Lung (tissue), 12 donors: ENCODE results near the gene PI16. TPM values are rescaled to one million over a fixed set of nuclear protein-coding genes. Genes with fewer than 3 reads are reported as not detected.

ENCODE experiments used
- ATAC-seq: fragments of 200-7000 bp; cut with Tn5 transposase; one replicate; pipeline ENCODE4 v1.9.1; 2020; ENCODE audit warnings: moderate number of reproducible peaks; ENCODE audit not compliant: insufficient read depth, low FRiP score
- DNase-seq, 3 donors: peaks; one replicate each; pipeline ENCODE4 v3.0.0-alpha.2; 2013 to 2017
- H3K27ac ChIP-seq, 2 donors: one replicate each; pipeline ENCODE4 v1.5.1; 2013; ENCODE audit warnings: mild to moderate bottlenecking in 2 of 2, moderate library complexity in 2 of 2, control low read depth in 1 of 2, inconsistent platforms in 1 of 2, low read depth in 1 of 2, low read length in 1 of 2
- H3K27me3 ChIP-seq, 3 donors: one replicate each; pipeline ENCODE4 v1.5.1; 2013; ENCODE audit warnings: low read length in 2 of 3; ENCODE audit not compliant: control insufficient read depth in 3 of 3, insufficient read depth in 3 of 3
- H3K36me3 ChIP-seq, 4 donors: one replicate each; pipeline ENCODE4 v1.5.1; 2013; ENCODE audit warnings: low read length in 4 of 4, mild to moderate bottlenecking in 1 of 4, moderate library complexity in 1 of 4; ENCODE audit not compliant: control insufficient read depth in 4 of 4, insufficient read depth in 4 of 4
- H3K4me1 ChIP-seq, 5 donors: one replicate each; pipeline ENCODE4 v1.5.1; 2013; ENCODE audit warnings: low read length in 5 of 5, mild to moderate bottlenecking in 2 of 5, moderate library complexity in 1 of 5; ENCODE audit not compliant: control insufficient read depth in 5 of 5, insufficient read depth in 5 of 5
- H3K4me3 ChIP-seq: one replicate; pipeline ENCODE4 v1.5.1; 2013; ENCODE audit warnings: mild to moderate bottlenecking, control low read depth, moderate library complexity
- H3K9ac ChIP-seq, 2 donors: one replicate each; pipeline ENCODE4 v1.5.1; 2013; ENCODE audit warnings: low read length in 2 of 2, control low read depth in 1 of 2; ENCODE audit not compliant: insufficient read depth in 1 of 2
- H3K9me3 ChIP-seq, 4 donors: one replicate each; pipeline ENCODE4 v1.5.1; 2013; ENCODE audit warnings: low read length in 3 of 4, mild to moderate bottlenecking in 1 of 4, moderate library complexity in 1 of 4; ENCODE audit not compliant: control insufficient read depth in 4 of 4, insufficient read depth in 3 of 4
- CTCF ChIP-seq: IDR thresholded peaks from 2 replicates; pipeline ENCODE4 v1.5.1; 2012; ENCODE audit warnings: mild to moderate bottlenecking; ENCODE audit errors: control extremely low read depth, extremely low read depth
- WGBS, 2 donors: extraction: QIAGEN DNeasy Blood & Tissue Kit; methylation state at CpG; one replicate each; pipeline ENCODE4 v1.1.7; 2013; 5-methylcytosine and 5-hydroxymethylcytosine counted together
- polyA plus RNA-seq, 2 donors: library from polyadenylated mRNA; stranded (reverse); fragments of 200-250 nt; gene quantifications; one replicate each; pipeline ENCODE4 v1.2.1, GENCODE V29; 2013
- total RNA-seq, 2 donors: library from RNA; depleted of rRNA in 1 of 2; stranded (reverse); fragments of >200 nt in 1 of 2; gene quantifications; one replicate each; pipeline ENCODE4 v1.2.1, GENCODE V29; 2014 to 2021
- donor health status: control.
- donor health status: control.
- donor health status: Bipolar disorder and iron deficiency.
- donor health status: healthy.
- donor health status: DM: yes; HTN: yes; CAD: no.

The PI16 gene
- total and polyA plus RNA-seq, 4 donors = 0.60 to 4.3 (median 2.8) TPM

- DNase-seq (no peak), ATAC-seq (no peak)
- TF ChIP-seq CTCF = no peak
- Histone ChIP-seq H3K4me3 (no peak overlapping the region), H3K27me3 (no peaks in the 10 kb centered on the region), H3K27ac (no peak overlapping the region), H3K36me3 (no peaks in the 10 kb centered on the region), H3K9ac (no peak overlapping the region), H3K4me1 (peaks cover 0 to 6% (median 0%) of the 10 kb centered on the region in 5 donors), H3K9me3 (no peaks in the 10 kb centered on the region)
- 86 to 95% methylated on average over 9 of the region's 9 CpGs for WGBS, 2 donors
Measured at GRCh38 chr6:36957773-36958271, 3.3 kb downstream of the PI16 start.

- Histone ChIP-seq H3K9ac (no peak overlapping the region), H3K36me3 (no peaks in the 10 kb centered on the region), H3K4me3 (no peak overlapping the region), H3K27ac (no peak overlapping the region), H3K27me3 (no peaks in the 10 kb centered on the region), H3K9me3 (no peaks in the 10 kb centered on the region), H3K4me1 (peaks cover 0 to 12% (median 5%) of the 10 kb centered on the region in 5 donors)
- ATAC-seq = no peak
- DNase-seq = no peak
- 87 to 88% methylated on average over 42 to 44 of the region's 44 CpGs for WGBS, 2 donors
- no peak for TF ChIP-seq CTCF
Measured at GRCh38 chr6:36958775-36959554, 4.4 kb downstream of the PI16 start.

GRCh38 chr6:36959555-36960250, 5.2 kb downstream of the PI16 start:
- no peaks in the 10 kb centered on the region for H3K9me3 ChIP-seq
- H3K4me3 ChIP-seq = no peak overlapping the region
- no peak for ATAC-seq
- no peak for DNase-seq
- WGBS, 2 donors = 93% methylated on average over 17 of the region's 17 CpGs
- no peak overlapping the region for H3K9ac ChIP-seq
- peaks cover 0 to 20% (median 9%) of the 10 kb centered on the region in 5 donors for H3K4me1 ChIP-seq
- no peaks in the 10 kb centered on the region for H3K36me3 ChIP-seq
- no peaks in the 10 kb centered on the region for H3K27me3 ChIP-seq
- TF ChIP-seq CTCF = no peak
- no peak overlapping the region for H3K27ac ChIP-seq
